Bronchial epithelial cell (primary cell): ENCODE results near the gene THRB. TPM values are rescaled to one million over a fixed set of nuclear protein-coding genes. Genes with fewer than 3 reads are reported as not detected.
A peak's percentile ranks its signal among the peaks of the same experiment; 100 is the strongest.

Experiments used
- DNase-seq: peaks from one replicate; pipeline ENCODE4 v3.0.0-alpha.2; 2010; ENCODE audit warnings: low read depth
- FAIRE-seq: peaks from 2 replicates; lab custom pipeline; 2011; peaks lifted over from hg19 to GRCh38; lab: Jason Lieb, UNC
- H3K27me3 ChIP-seq: 2 replicates; pipeline ENCODE4 v1.5.1; 2011; ENCODE audit warnings: low read length; ENCODE audit not compliant: control insufficient read depth, insufficient read depth
- H3K36me3 ChIP-seq: 2 replicates; pipeline ENCODE4 v1.5.1; 2011; ENCODE audit warnings: low read length; ENCODE audit not compliant: control insufficient read depth, insufficient read depth
- H3K4me3 ChIP-seq: 2 replicates; pipeline ENCODE4 v1.5.1; 2011; ENCODE audit warnings: mild to moderate bottlenecking, low read depth, low read length, control low read depth
- total RNA-seq: library from RNA; depleted of rRNA; stranded (reverse); fragments of >200 nt; gene quantifications from 2 replicates; pipeline ENCODE4 v1.2.1, GENCODE V29; 2014
- TF ChIP-seq, protein P1 (sequence below): IDR thresholded peaks from 2 replicates; pipeline ENCODE4 v1.5.1; 2011; ENCODE audit warnings: mild to moderate bottlenecking, moderate library complexity, low read length, control low read depth, inconsistent platforms; ENCODE audit not compliant: insufficient read depth, severe bottlenecking

Gene THRB
- total RNA-seq, 1 donor from 2014 or later = 7.6 TPM

DNA sequence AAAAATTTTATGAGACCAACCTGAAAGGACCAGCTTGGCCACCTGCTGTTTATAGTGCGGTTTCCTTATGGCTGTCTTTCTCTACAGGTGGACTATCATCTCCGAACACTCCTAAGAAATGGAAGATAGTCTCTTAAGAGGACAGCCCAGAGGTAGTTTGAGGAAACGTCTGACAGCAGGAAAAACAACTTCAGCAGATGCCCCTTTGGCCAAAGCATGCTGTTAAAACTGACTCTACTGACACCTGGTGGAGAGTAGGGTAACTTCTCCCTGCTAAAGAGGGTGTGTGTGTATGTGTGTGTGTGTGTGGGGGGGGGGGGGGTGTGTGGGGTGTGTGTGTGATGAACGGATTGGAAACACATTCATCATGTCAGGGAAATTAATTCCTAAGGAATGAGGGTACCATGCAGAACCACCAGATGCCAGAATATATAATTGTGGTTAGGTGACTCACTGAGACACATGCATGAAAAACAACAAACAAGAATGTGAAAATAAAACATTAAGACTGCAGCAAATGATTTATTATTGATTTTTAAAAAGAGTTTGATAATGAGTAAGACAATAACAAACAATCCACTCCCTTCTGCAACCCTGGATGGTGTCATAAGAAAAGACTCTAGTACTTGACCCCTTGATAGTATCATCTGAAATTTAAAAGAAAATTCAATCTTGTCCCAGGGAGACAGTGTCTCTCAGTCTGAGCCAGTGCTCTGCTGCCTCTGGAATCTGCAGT is 256.5 kb downstream of the THRB start:
- FAIRE-seq (no peak), DNase-seq (peak; percentile 92)
- TF ChIP-seq, protein P1, sequence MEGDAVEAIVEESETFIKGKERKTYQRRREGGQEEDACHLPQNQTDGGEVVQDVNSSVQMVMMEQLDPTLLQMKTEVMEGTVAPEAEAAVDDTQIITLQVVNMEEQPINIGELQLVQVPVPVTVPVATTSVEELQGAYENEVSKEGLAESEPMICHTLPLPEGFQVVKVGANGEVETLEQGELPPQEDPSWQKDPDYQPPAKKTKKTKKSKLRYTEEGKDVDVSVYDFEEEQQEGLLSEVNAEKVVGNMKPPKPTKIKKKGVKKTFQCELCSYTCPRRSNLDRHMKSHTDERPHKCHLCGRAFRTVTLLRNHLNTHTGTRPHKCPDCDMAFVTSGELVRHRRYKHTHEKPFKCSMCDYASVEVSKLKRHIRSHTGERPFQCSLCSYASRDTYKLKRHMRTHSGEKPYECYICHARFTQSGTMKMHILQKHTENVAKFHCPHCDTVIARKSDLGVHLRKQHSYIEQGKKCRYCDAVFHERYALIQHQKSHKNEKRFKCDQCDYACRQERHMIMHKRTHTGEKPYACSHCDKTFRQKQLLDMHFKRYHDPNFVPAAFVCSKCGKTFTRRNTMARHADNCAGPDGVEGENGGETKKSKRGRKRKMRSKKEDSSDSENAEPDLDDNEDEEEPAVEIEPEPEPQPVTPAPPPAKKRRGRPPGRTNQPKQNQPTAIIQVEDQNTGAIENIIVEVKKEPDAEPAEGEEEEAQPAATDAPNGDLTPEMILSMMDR = peak; percentile 72
- Histone ChIP-seq H3K27me3 (no peaks in the 10 kb centered on the region), H3K36me3 (no peaks in the 10 kb centered on the region), H3K4me3 (no peak overlapping the region)

DNA sequence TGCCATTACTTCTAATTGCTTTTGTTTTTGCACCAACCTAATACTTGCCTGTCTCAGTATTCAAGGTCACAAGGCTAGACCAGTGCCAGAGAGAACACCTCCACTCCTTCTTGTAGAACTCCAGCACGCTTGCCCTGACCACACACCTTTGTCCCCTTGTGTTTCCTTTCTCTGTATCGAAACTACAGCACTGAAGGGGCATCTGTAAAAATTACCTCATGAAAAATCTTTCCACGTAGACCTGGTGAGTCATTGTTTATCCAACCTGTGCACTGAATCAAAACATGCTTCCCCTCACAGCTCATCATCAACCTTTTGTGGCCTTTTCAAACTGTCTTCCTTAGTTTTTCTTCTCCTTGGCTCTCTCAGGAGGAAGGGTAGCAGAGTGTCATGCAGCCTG is 259.5 kb downstream of the THRB start:
- no peak overlapping the region for H3K4me3 ChIP-seq
- FAIRE-seq (no peak), DNase-seq (peak; percentile 89)
- no peaks in the 10 kb centered on the region for H3K36me3 ChIP-seq
- TF ChIP-seq, protein P1 = no peak
- H3K27me3 ChIP-seq = no peaks in the 10 kb centered on the region

DNA sequence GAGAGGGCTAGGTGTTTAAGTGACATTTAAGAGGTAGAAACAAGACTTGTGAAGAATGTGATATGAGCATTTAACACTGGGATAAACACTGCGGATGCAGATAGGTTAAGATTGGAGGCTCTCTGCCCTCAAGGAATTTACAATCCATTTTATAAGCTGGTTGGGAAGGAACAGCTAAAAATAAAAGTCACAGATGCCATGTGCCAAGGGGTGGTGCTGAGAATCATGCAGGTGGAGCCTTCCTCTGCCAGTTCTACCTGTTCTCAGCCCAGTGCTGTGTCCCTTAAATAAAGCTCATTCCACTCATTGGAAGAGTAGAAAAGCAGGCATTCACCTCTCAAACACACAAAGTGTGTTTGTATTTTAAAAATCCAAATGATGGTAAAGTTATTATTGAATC is 261.9 kb downstream of the THRB start:
- no peaks in the 10 kb centered on the region for H3K36me3 ChIP-seq
- H3K4me3 ChIP-seq = no peak overlapping the region
- FAIRE-seq = no peak
- TF ChIP-seq, protein P1 = no peak
- no peaks in the 10 kb centered on the region for H3K27me3 ChIP-seq
- DNase-seq = no peak

DNA sequence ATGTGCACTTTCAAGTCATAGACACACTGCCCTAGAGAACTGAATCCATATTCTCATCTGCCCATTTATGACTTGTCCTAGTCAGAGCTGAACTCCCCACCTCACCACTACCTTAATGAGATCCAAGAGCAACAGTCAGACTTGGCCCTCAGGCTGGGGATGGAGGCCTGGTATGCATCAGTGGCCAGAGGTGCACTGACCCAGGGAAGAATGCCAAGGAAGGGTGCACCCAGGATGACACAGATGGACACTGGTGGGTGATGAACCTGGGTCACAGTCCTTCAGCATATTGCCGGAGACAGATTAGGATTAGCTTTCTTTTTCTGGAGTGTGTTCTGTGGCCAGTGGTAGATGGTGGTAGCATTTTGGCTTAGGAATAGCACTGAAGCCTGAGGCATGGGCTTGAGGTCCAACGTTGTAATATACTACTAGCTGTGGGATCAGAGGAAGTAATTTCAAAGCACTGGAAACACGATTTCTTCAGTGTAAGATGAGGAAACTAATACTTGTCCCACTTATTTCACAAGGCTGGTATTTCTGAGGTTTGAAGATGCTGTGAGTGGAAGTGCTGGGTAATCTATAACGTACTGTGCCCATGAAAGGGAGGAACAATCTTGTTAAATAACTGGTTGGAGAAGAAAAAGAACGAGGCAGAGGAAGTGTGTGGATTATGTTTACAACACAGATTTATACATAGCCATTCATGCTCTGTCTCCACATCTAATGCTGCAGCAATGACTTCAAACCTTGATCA is 265.0 kb downstream of the THRB start:
- DNase-seq = no peak
- H3K4me3 ChIP-seq = no peak overlapping the region
- H3K27me3 ChIP-seq = no peaks in the 10 kb centered on the region
- TF ChIP-seq, protein P1 = no peak
- peak; percentile 66 for FAIRE-seq
- no peaks in the 10 kb centered on the region for H3K36me3 ChIP-seq

DNA sequence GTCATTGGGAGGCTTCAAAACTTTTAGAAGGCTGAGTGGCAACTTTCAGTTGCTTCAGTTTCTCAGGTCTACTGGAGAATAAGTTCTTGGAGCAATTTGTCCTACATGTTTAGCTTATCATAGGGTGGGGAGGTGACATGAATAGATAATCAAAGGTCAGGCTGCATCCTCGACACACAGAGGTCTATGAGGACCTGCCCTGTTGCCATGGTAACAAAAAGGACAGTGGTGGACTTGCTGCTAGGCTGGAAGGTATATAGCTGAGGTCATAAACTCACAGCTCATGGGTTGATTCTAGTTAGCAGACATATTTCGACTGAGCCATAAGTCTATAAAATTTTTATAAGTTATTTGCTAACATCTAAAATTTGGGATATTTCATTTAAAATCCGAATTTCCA is 267.0 kb downstream of the THRB start:
- DNase-seq (no peak), FAIRE-seq (no peak)
- no peaks in the 10 kb centered on the region for H3K27me3 ChIP-seq
- H3K4me3 ChIP-seq = no peak overlapping the region
- no peaks in the 10 kb centered on the region for H3K36me3 ChIP-seq
- TF ChIP-seq, protein P1 = no peak
